Fibroblast of the conjunctiva (primary cell): ENCODE data around the gene HLA-B.
"Not testable (repeated sequence)": the region's sequence is repeated elsewhere in the genome, so short reads cannot be mapped to it uniquely, and the experiment has no call there.

Experiments
- DNase-seq: peaks from one replicate; pipeline ENCODE4 v3.0.0-alpha.2; 2010; ENCODE audit warnings: low read depth

The HLA-B gene

GRCh38 chr6:31383149-31383548 is 26.2 kb upstream of the HLA-B start:
- no peak for DNase-seq

- no peak for DNase-seq
These were observed 24.7 kb upstream of the HLA-B start for GRCh38 chr6:31381666-31382065.

DNA sequence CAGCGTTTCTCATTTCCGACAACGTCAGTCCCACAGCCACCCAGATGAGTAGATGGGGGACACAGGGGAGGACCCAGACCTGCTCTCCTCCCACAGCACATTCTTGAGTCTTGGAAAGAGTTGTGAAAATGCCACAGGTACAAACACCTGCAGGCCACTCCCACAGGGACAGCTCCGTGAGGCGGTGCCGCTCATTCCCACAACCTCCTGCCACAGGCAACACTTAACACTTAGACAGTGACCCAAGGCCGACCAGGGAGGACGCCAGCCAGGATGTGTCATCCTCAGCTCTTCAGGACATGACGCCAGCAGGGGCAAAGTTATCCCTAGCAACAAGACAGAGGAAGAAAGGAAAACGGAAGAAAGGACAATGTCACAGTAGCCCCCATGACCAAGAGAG is 22.9 kb upstream of the HLA-B start:
- no peak for DNase-seq

DNA sequence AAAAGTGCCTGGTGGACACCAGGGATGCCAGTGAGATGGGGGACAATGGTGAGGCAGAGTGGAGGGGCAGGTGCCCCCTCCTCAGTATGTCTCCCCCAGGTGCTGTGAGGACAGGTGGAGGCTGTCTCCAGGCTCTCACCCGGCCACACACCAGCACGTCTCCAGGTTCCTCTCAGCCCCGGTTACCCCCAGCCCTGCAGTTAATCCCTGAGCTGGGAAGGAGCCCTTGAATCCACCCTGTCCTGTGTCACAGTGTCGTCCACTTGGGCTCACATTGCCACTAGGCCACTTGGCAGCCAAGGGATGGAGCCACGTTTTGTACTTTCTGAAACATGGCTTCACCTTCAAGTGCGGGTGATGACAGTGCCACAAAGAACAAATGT is 21.7 kb upstream of the HLA-B start:
- DNase-seq: no peak

GRCh38 chr6:31378062-31378720 is 21.2 kb upstream of the HLA-B start:
- no peak for DNase-seq

GRCh38 chr6:31377029-31377428 is 20.1 kb upstream of the HLA-B start:
- no peak for DNase-seq

GRCh38 chr6:31375699-31376098 is 18.7 kb upstream of the HLA-B start:
- no peak for DNase-seq

DNA sequence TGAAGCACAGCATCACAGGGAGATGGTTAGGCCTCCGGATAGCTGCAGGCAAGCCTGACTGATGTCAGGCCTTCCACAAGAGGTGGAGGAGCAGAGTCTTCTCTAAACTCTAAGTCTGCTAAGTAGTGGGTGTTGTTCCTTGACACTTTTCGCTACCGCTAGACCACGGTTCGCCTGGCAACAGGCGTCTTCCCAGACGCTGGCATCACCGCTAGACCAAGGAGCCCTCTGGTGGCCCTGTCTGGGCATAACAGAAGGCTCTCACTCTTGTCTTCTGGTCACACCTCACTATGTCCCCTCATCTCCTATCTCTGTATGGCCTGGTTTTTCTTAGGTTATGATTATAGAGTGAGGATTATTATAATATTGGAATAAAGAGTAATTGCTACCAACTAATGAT is 17.1 kb upstream of the HLA-B start:
- DNase-seq: not testable (repeated sequence)

DNA sequence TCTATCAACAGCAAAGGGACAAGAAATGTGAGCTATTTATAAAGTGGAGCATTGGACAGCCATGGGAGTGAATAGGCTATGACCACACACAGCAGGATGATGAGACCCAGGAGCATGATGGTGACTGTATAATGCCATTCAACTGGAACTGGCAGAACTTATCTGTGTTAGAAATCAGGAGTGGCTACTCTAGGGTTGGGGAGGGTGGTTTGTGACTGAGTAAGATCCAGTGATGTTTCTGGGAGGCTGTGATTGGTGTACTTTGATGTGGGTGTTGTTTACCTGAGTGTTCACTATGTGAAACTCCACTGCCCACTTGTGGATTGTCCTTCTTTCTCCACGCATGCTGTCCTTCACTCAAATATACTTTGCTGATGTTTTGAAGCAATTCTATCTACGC is 11.5 kb upstream of the HLA-B start:
- no peak for DNase-seq

DNA sequence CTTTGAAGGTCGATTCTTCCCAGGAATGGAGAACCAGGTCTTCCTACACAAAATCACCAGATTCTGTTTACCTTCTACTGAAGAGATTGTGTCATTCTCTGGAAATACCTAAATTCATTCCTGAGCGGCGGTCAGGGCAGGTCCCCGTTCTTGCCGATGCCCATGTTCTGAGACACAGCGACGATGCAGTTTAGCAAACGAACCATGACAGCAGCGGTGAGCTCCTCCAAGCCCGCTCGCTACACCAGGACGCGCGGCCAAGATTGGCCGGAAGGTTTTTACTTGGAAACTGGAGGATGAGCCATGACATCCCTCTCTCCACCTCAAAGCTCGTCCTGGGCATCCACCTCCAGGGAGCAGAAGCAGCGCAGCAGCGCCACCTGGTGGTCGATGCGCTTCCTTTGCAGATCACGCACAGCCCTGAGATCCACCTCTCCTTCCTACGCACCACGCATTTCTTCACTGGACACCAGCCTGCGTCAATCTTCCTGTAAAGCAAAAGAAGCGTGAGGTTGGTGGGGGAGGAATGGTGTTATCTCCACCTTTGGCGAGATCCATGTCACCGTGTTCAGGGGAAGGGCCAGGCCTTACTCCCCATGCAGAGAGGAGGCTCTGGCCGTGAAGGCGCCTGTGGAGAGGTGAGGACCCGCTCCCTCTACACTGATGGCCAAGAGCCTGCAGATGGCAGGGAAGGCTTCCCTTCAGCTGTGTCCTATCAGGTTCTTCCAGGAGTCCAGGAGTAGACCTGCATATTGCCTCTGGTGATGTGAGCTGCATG is 9.9 kb upstream of the HLA-B start:
- peak; percentile 79 for DNase-seq

DNA sequence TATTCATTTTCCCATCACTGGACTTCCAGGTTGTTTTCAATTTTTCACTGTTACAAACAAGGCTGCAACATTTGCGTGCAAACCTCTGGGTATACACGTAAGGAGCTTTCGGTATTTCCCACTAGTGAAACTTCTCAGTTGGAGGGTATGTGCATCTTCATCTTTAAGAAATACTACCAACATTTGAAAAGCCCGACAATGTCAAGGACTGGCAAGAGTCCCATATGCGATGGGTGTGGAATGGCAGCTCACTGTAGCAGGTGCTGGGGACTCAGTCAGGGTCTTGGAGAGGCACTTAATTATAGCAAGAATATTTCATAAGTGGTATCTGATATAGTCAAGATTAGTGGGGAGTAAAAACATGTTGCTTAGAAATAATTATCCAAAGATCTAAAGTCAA is 8.9 kb upstream of the HLA-B start:
- no peak for DNase-seq

- DNase-seq: no peak
These were observed 6.8 kb upstream of the HLA-B start for GRCh38 chr6:31363811-31364210.

- DNase-seq: no peak
These were observed 5.8 kb upstream of the HLA-B start for GRCh38 chr6:31362751-31363150.

DNA sequence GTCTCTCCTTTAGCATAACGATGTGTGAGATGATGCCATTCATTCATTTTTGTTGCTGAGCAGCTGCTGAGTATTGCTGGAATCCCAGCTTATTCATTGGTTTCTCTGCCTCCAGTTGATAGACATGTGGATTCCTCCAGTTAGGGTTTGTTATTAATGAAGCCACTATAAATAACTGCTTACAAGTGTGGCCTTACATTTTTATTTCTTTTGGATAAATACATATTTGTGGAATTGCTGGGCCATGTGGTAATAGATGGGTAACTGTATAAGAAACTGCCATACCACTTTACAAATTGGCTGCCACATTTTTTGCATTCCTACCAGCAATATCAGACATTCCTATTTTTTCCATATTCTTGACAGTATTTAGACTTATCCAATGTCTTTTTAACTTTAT is 2.6 kb upstream of the HLA-B start:
- DNase-seq: no peak

- no peak for DNase-seq
These were observed 1.3 kb upstream of the HLA-B start for GRCh38 chr6:31358302-31358701.

DNA sequence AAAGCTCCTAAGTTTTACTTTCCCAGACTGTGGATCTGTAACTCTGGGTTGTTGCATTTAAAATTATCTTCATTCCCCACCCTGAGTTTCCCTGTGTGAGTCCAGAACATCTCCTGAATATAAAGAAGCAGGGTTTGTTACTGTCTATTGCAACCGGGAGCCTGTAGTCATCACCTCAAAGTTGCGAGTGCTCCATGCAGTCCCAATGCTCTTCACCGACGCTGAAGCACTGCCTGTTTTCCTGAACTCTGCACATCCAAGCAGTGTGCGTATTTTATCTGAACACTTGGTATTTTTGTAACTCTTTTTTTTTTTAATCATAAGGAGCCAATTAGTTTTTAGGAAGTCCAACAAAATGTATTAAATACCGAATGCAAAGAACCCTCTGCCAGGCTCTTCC is 907 bp upstream of the HLA-B start:
- no peak for DNase-seq

- DNase-seq: no peak
These were observed 598 bp downstream of the HLA-B start for GRCh38 chr6:31356216-31356945.

- no peak for DNase-seq
These were observed 1.4 kb downstream of the HLA-B start for GRCh38 chr6:31355583-31355948.

- DNase-seq: no peak
These were observed 2.0 kb downstream of the HLA-B start for GRCh38 chr6:31354864-31355582.

- DNase-seq: no peak
These were observed 2.7 kb downstream of the HLA-B start for GRCh38 chr6:31354158-31354863.

GRCh38 chr6:31353384-31353945 is 3.5 kb downstream of the HLA-B start:
- DNase-seq: no peak
